HCT116 (cell line): Measurements from ENCODE around the gene CCDC8. TPM values are rescaled to one million over a fixed set of nuclear protein-coding genes. Genes with fewer than 3 reads are reported as not detected.

ENCODE experiments used
- ATAC-seq: fragments of 200-7000 bp; cut with Tn5 transposase; 2 replicates; pipeline ENCODE4 v1.9.1; 2020; ENCODE audit warnings: mild to moderate bottlenecking, moderate library complexity
- BruUV-seq: library from RNA; stranded (reverse); fragments of 400-500 nt; replicated peaks from 2 replicates; lab custom pipeline; 2021; lab: Mats Ljungman, UMichigan
- CTCF ChIA-PET: fragments of 300-600 bp; sonication (Branson Sonifier 250); formaldehyde crosslinking; loops from one replicate; lab custom pipeline; 2021; ENCODE audit warnings: antibody characterized with exemption; lab: Charles Lee
- POLR2A ChIA-PET: fragments of 300-600, 350-600 bp; sonication (Branson Sonifier 250); formaldehyde crosslinking; loops from one replicate; lab custom pipeline; 2021; ENCODE audit warnings: antibody characterized with exemption; lab: Charles Lee
- RAD21 ChIA-PET, 2 experiments: fragments of 300-600 bp; sonication (Branson Sonifier 250); formaldehyde crosslinking; loops; one replicate each; lab custom pipeline; 2023; ENCODE audit warnings: low total read pairs in 2 of 2; ENCODE audit not compliant: uncharacterized antibody in 2 of 2, unreplicated experiment in 2 of 2, low non-redundant PET in 1 of 2; lab: Charles Lee
- DNase-seq: peaks from one replicate; pipeline ENCODE4 v3.0.0-alpha.2; 2010; ENCODE audit warnings: low read depth, low spot score
- H2AFZ ChIP-seq: fragments of 200-600 bp; shearing (Covaris generic), sonication (generic); 2 replicates; pipeline ENCODE4 v1.6.1; 2017; ENCODE audit warnings: low read depth, mixed run types, mixed read lengths, antibody characterized with exemption, low read length; ENCODE audit not compliant: poor library complexity, severe bottlenecking
- H3K27ac ChIP-seq: 2 replicates; pipeline ENCODE4 v1.5.1; 2012; ENCODE audit warnings: low read depth, low read length
- H3K27me3 ChIP-seq: fragments of 200-600 bp; sonication (generic); 2 replicates; pipeline ENCODE4 v1.6.1; 2016; ENCODE audit warnings: mixed run types, low read length, mixed read lengths; ENCODE audit not compliant: insufficient read depth
- H3K36me3 ChIP-seq, 2 experiments: fragments of 200-500 bp in 1 of 2; fragments of 200-600 bp in 1 of 2; sonication (Bioruptor generic) in 1 of 2; sonication (generic) in 1 of 2; 2 replicates each; pipeline versions ENCODE4 v1.5.1 to v1.6.1; 2014 to 2016; ENCODE audit warnings: low read length in 2 of 2, inconsistent platforms in 1 of 2, mixed read lengths in 1 of 2, mixed run types in 1 of 2; ENCODE audit not compliant: insufficient read depth in 2 of 2, control insufficient read depth in 1 of 2
- H3K4me1 ChIP-seq, 2 experiments: fragments of 200-600 bp in 1 of 2; sonication (generic) in 1 of 2; 2 replicates each; pipeline versions ENCODE4 v1.5.1 to v1.6.1; 2012 to 2017; ENCODE audit warnings: low read length in 2 of 2, inconsistent platforms in 1 of 2, mild to moderate bottlenecking in 1 of 2, mixed read lengths in 1 of 2, mixed run types in 1 of 2, moderate library complexity in 1 of 2; ENCODE audit not compliant: insufficient read depth in 2 of 2, control insufficient read depth in 1 of 2
- H3K4me2 ChIP-seq: fragments of 200-600 bp; sonication (generic); 2 replicates; pipeline ENCODE4 v1.6.1; 2017; ENCODE audit warnings: mixed run types, low read length, mixed read lengths
- H3K4me3 ChIP-seq, 2 experiments: fragments of 200-600 bp in 1 of 2; sonication (generic) in 1 of 2; replicated peaks in 1 of 2; 2 replicates each; pipeline ENCODE4 v1.5.1; 2011 to 2016; ENCODE audit warnings: low read length in 2 of 2, control low read depth in 1 of 2, low read depth in 1 of 2, mild to moderate bottlenecking in 1 of 2, mixed read lengths in 1 of 2, mixed run types in 1 of 2
- H3K79me2 ChIP-seq: fragments of 200-600 bp; sonication (generic); 2 replicates; pipeline ENCODE4 v1.6.1; 2017; ENCODE audit warnings: mild to moderate bottlenecking, mixed run types, low read length, moderate library complexity, mixed read lengths; ENCODE audit not compliant: insufficient read depth
- H3K9ac ChIP-seq: fragments of 200-600 bp; sonication (generic); 2 replicates; pipeline ENCODE4 v1.6.1; 2016; ENCODE audit warnings: low read length, mixed read lengths
- H3K9me2 ChIP-seq: fragments of 200-600 bp; sonication (generic), shearing (Covaris generic); 2 replicates; pipeline ENCODE4 v1.6.1; 2017; ENCODE audit warnings: mixed run types, mild to moderate bottlenecking, moderate library complexity; ENCODE audit not compliant: insufficient read depth
- H3K9me3 ChIP-seq, 2 experiments: fragments of 200-500 bp in 1 of 2; fragments of 200-600 bp in 1 of 2; sonication (Bioruptor generic) in 1 of 2; sonication (generic) in 1 of 2; 2 replicates each; pipeline ENCODE4 v1.6.1; 2014 to 2017; ENCODE audit warnings: low read length in 2 of 2, mixed read lengths in 2 of 2, inconsistent platforms in 1 of 2, low read depth in 1 of 2, mild to moderate bottlenecking in 1 of 2, mixed run types in 1 of 2, moderate library complexity in 1 of 2; ENCODE audit not compliant: control insufficient read depth in 1 of 2, insufficient read depth in 1 of 2
- H4K20me1 ChIP-seq: fragments of 200-600 bp; sonication (generic), shearing (Covaris generic); 2 replicates; pipeline ENCODE4 v1.6.1; 2017; ENCODE audit warnings: mixed run types, mild to moderate bottlenecking, moderate library complexity; ENCODE audit not compliant: insufficient read depth
- CTCF ChIP-seq, 3 experiments: fragments of 200-600 bp in 1 of 3; sonication (generic) in 1 of 3; IDR thresholded peaks in 2 of 3; conservative IDR thresholded peaks in 1 of 3; 2 replicates each; pipeline ENCODE4 v1.5.1; 2012 to 2017; ENCODE audit warnings: low read depth in 2 of 3, low read length in 2 of 3, antibody characterized with exemption in 1 of 3, borderline replicate concordance in 1 of 3, control low read depth in 1 of 3, mild to moderate bottlenecking in 1 of 3, mixed read lengths in 1 of 3, mixed run types in 1 of 3, moderate library complexity in 1 of 3; ENCODE audit not compliant: insufficient read depth in 1 of 3
- EZH2 ChIP-seq: fragments of 200-600 bp; sonication (generic); IDR thresholded peaks from 2 replicates; pipeline ENCODE4 v1.6.1; 2017; ENCODE audit warnings: antibody characterized with exemption, mixed run types
- EZH2phosphoT487 ChIP-seq: fragments of 200-600 bp; IDR thresholded peaks from 2 replicates; pipeline ENCODE4 v1.6.1; 2018; ENCODE audit warnings: antibody characterized with exemption, borderline replicate concordance
- POLR2AphosphoS5 ChIP-seq: IDR thresholded peaks from 2 replicates; pipeline ENCODE4 v1.6.1; 2011; ENCODE audit warnings: mild to moderate bottlenecking, low read depth, low read length, moderate library complexity
- RAD21 ChIP-seq: IDR thresholded peaks from 2 replicates; pipeline ENCODE4 v1.6.1; 2012; ENCODE audit warnings: low read depth, mild to moderate bottlenecking
- SIN3A ChIP-seq: IDR thresholded peaks from 2 replicates; pipeline ENCODE4 v1.6.1; 2012; ENCODE audit warnings: low read depth
- SRF ChIP-seq: IDR thresholded peaks from 2 replicates; pipeline ENCODE4 v1.6.1; 2012; ENCODE audit warnings: low read depth
- TCF7L2 ChIP-seq: IDR thresholded peaks from 2 replicates; pipeline ENCODE4 v1.7.0; 2011; ENCODE audit warnings: borderline replicate concordance, inconsistent platforms; ENCODE audit not compliant: insufficient read depth, insufficient read length; ENCODE audit errors: extremely low read depth
- YY1 ChIP-seq: IDR thresholded peaks from 2 replicates; pipeline ENCODE4 v1.6.1; 2011; ENCODE audit warnings: low read length, low read depth, moderate library complexity, mild to moderate bottlenecking; ENCODE audit not compliant: insufficient replicate concordance; ENCODE audit errors: extremely low read depth
- ZFX ChIP-seq: fragments of 450-650 bp; IDR thresholded peaks from 2 replicates; pipeline ENCODE4 v1.6.1; 2017
- ZNF274 ChIP-seq: fragments of 200-500 bp; sonication (Bioruptor generic); IDR thresholded peaks from 2 replicates; pipeline ENCODE4 v1.6.1; 2014; ENCODE audit warnings: mild to moderate bottlenecking, low read depth, low read length, inconsistent platforms
- intact Hi-C: fragments of 100-400 bp; cut with micrococcal nuclease; formaldehyde crosslinking; loops from 2 replicates; pipeline ENCODE4 v1.10.0; 2022
- total RNA-seq: library from RNA; stranded (reverse); gene quantifications from one replicate; pipeline ENCODE4 v1.2.1, GENCODE V29; 2021; ENCODE audit not compliant: unreplicated experiment
- TF ChIP-seq, protein P1 (sequence below): IDR thresholded peaks from 2 replicates; pipeline ENCODE4 v1.6.1; 2012; ENCODE audit warnings: low read depth

CCDC8 gene
- total RNA-seq, 1 experiment from 2014 or later = 0.10 TPM

GRCh38 chr19:46428239-46429135 lies 15.1 kb upstream of the CCDC8 start, which contains the start of gene PNMA8C (continued):
- TF ChIP-seq, protein P1, sequence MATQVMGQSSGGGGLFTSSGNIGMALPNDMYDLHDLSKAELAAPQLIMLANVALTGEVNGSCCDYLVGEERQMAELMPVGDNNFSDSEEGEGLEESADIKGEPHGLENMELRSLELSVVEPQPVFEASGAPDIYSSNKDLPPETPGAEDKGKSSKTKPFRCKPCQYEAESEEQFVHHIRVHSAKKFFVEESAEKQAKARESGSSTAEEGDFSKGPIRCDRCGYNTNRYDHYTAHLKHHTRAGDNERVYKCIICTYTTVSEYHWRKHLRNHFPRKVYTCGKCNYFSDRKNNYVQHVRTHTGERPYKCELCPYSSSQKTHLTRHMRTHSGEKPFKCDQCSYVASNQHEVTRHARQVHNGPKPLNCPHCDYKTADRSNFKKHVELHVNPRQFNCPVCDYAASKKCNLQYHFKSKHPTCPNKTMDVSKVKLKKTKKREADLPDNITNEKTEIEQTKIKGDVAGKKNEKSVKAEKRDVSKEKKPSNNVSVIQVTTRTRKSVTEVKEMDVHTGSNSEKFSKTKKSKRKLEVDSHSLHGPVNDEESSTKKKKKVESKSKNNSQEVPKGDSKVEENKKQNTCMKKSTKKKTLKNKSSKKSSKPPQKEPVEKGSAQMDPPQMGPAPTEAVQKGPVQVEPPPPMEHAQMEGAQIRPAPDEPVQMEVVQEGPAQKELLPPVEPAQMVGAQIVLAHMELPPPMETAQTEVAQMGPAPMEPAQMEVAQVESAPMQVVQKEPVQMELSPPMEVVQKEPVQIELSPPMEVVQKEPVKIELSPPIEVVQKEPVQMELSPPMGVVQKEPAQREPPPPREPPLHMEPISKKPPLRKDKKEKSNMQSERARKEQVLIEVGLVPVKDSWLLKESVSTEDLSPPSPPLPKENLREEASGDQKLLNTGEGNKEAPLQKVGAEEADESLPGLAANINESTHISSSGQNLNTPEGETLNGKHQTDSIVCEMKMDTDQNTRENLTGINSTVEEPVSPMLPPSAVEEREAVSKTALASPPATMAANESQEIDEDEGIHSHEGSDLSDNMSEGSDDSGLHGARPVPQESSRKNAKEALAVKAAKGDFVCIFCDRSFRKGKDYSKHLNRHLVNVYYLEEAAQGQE = no peak

- Histone ChIP-seq H2AFZ (no peak overlapping the region), H4K20me1 (no peaks in the 10 kb centered on the region), H3K36me3 (no peaks in the 10 kb centered on the region), H3K9me2 (no peaks in the 10 kb centered on the region), H3K27me3 (no peaks in the 10 kb centered on the region), H3K79me2 (no peaks in the 10 kb centered on the region), H3K4me3 (no peak overlapping the region), H3K4me1 (no peaks in the 10 kb centered on the region), H3K4me2 (no peak overlapping the region), H3K27ac (no peak overlapping the region), H3K9ac (no peak overlapping the region), H3K9me3 (no peaks in the 10 kb centered on the region)
- intact Hi-C loops = no loop called here
- no TSS peak for BruUV-seq
- TF ChIP-seq RAD21 (no peak), TCF7L2 (no peak), ZNF274 (no peak), CTCF (IDR thresholded peaks at IDR 0.05 in 2 of 3, conservative IDR thresholded peaks at IDR 0.05 in 1 of 3; ENCODE audit: borderline replicate concordance in 1 of 3, insufficient read depth in 1 of 3, low read depth in 2 of 3, low read length in 2 of 3) (no peak), SIN3A (no peak), YY1 (no peak), POLR2AphosphoS5 (no peak), EZH2phosphoT487 (no peak), SRF (no peak), ZFX (no peak), EZH2 (no peak)
- DNase-seq (no peak), ATAC-seq (no peak)
- POLR2A ChIA-PET = no interaction called here
- RAD21 ChIA-PET = no interaction called here
- CTCF ChIA-PET = no interaction called here
Measured at GRCh38 chr19:46427518-46428045, 14.2 kb upstream of the CCDC8 start.
